Erythroblast (primary cell): ENCODE results near the gene SEZ6L.

Source experiments
- GATA1 ChIP-seq: IDR thresholded peaks from 2 replicates; pipeline ENCODE4 v1.6.1; 2011; ENCODE audit warnings: low read depth, mild to moderate bottlenecking, control low read depth, low read length, moderate library complexity
- POLR2A ChIP-seq: IDR thresholded peaks from 2 replicates; pipeline ENCODE4 v1.6.1; 2011; ENCODE audit warnings: mild to moderate bottlenecking, low read length

- TF ChIP-seq POLR2A (no peak), GATA1 (no peak)
Measured at GRCh38 chr22:26383968-26384556, 214.8 kb downstream of the SEZ6L start.
